ENCODE results near the gene CPSF4L.
"Not testable (repeated sequence)": the region's sequence is repeated elsewhere in the genome, so short reads cannot be mapped to it uniquely, and the experiment has no call there.

CPSF4L gene, protein sequence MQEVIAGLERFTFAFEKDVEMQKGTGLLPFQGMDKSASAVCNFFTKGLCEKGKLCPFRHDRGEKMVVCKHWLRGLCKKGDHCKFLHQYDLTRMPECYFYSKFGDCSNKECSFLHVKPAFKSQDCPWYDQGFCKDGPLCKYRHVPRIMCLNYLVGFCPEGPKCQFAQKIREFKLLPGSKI

DNA sequence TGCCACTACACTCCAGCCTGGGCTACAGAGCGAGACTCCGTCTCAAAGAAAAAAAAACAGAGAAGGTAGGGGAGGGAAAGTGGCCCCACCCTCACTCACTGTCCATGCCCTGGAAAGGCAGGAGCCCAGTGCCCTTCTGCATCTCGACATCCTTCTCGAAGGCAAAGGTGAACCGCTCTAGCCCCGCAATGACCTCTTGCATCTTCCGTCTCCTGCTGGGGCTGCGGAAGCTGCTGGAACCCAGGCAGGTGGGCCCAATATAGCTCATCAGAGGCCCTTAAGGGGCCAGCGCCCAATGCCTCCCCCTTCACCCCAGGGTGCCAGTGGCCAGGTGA is at the start of gene CPSF4L:
Gene CPSF4L, minus strand, starts transcription at position 264 of the 335 bp plus-strand sequence. Its CDS starts 62 bp downstream, at position 202.
- no peak for DNase-seq

DNA sequence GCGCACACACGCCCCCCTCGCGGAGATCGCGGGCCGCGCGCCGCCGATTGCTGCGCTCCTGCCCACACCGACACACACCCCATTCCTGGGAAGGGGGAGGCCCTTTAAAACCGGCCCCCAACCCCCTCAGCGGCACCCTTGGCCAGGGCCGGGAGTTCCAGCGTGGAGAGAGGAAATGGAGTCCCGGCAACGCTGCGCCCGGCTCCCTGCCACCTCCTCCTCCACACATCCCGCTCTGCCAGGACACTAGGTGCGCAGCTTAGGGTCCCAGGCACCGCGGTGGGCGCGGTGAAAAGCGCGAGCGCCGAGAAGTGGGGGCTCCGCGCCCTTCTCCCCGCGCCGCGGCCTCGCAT is 49.7 kb upstream of the CPSF4L start:
- peak; percentile 45 for DNase-seq

DNA sequence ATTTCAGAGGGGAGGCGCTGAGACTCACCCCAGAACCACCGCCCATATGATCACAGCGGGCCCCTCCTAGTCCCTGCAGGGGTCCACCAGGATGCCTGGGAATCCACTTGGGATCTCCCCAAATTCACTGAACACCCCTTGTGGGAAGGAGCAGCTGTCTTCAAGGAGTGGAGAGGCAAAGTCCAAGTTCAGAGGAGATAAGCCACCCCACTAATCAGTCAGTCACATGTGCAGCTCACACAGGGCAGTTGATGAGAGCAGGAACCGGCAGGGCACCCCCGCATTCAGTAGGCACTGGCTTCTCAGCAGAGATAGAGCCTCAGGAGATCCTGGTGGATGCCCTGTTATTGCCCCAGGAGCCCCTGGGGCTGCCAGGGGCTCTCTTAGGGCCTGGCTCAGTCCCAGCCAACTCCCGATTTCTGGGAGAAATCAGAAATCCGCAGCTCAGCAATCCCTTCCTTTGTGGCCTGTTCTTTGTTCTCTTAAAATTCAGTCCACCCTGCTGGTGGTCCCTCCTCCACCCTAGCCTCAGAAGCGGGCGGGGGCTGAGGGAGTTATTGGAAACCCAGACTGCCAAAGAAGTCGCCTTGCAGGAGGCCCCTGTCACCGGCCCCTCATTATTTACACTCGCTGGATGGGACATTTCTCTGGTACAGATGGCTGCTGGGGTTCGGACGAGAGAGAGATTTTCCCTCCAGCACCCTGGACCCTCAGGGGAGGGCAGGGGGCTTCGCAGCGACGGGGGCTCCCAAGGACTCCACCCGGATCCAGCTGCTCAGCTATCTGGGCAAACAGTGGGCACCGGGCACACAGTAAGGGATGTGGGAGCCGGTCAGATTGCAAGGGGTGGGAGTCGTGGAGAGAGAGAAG is 48.3 kb upstream of the CPSF4L start:
- no peak for DNase-seq

DNA sequence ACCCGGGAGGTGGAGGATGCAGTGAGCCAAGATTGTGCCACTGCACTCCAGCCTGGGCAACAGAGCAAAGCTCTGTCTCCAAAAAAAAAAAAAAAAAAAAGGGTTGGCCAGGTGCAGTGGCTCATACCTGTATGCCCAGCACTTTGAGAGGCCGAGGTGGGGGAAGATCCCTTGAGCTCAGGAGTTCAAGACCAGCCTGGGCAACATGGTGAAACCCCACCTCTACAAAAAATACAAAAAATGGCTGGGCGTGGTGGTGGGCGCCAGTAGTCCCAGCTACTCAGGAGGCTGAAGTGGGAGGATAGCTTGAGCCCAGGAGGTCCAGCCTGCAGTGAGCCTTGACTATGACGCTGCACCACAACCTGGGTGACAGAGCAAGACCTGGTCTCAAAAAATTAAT is 47.3 kb upstream of the CPSF4L start:
- not testable (repeated sequence) for DNase-seq

DNA sequence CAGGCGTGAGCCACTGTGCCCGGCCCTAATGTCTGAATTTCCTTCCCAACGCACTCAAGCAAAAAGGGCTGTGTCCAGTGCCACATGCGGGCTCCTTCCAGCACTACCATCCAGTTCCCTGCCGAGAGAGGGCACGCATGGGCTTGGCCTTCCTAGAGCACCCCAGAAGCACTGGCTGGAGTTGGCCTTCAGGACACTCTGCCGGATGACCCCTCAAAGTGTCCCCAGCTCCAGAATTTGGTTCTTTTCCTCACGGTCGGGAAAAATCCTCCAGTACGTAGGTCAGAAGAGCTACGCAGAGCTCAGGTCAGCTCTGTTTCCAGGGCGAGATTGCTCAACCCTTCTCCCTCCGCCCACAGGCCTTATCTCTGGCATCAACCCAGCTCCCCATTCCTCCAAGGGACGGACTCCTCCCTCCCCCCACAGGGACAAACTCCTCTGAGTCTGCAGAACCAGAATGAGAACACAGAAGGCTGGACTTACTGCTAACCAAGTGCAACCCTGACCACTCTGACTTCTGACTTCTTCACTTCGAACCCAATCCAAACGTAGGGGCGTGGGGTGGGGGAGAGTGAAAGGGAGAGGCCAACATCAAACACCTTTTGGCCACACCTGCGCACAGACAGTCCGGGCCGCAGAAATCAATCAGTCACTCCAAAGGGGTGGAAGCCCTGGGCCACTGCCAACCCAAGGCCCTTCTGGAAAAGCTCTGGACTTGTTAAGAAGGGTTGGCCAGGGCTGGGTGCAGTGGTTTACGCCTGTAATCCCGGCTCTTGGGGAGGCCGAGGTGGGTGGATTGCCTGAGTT is 46.5 kb upstream of the CPSF4L start:
- DNase-seq, result no peak

DNA sequence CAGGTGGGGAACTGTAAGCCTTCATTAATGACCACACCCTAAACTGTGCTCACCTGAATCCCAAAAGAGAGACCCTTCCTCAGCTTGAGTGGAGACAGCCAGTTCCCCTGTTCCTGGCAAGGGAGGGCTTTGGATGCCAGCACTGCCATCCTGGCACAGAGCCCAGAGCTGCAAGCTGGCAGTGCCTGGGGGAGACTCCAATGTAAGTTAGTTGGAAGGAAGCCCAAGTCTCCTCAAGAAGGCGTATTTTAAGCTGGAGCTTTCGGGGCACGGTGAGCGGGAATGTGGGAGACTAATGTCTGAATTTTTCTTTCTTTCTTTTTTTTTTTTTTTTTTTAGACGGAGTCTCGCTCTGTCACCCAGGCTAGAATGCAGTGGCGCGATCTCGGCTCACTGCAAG is 45.5 kb upstream of the CPSF4L start:
- DNase-seq, result no peak

DNA sequence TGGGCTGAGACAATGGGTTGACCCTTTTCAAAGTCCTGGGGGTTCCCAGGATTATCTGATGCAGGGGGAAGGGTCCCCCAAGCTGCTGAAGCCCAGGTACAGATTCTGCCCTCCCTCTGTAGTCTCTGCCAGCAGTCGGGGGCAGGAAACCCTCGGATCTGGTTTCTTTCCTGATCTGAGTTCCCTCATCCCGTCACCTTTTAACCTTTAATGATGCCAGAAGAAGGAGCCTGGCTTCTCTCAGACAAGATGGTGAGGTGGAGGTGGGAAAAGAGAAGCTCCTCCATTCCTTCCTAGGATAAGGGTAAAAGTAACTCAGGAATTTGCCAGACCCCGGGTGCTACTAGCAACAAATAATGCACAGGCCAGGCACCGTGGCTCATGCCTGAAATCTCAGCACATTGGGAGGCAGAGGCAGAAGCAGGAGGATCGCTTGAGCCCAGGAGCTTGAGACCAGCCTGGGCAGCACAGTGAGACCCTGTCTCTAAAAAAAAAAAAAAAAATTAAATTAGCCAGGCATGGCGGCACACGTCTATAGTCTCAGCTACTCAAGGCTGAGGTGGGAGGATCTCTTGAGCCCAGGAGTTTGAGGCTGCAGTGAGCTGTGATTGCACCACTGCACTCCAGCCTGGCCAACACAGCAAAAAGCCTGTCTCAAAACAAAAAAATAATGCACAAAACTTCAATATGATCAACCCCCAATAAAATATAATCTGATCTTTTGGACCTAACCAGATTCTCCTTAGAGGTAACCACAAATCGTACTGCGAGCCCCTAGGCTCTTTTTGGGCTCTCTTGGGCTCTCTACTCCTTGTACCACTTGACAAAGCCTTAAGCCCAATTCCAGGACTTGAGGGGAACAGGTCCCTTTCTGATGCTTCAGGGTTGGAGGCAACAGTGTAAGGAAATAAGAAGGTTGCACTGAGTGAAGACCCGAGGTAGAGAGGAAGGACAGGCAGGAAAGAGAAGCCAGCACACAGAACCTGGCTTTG is 44.5 kb upstream of the CPSF4L start:
- DNase-seq, result no peak

DNA sequence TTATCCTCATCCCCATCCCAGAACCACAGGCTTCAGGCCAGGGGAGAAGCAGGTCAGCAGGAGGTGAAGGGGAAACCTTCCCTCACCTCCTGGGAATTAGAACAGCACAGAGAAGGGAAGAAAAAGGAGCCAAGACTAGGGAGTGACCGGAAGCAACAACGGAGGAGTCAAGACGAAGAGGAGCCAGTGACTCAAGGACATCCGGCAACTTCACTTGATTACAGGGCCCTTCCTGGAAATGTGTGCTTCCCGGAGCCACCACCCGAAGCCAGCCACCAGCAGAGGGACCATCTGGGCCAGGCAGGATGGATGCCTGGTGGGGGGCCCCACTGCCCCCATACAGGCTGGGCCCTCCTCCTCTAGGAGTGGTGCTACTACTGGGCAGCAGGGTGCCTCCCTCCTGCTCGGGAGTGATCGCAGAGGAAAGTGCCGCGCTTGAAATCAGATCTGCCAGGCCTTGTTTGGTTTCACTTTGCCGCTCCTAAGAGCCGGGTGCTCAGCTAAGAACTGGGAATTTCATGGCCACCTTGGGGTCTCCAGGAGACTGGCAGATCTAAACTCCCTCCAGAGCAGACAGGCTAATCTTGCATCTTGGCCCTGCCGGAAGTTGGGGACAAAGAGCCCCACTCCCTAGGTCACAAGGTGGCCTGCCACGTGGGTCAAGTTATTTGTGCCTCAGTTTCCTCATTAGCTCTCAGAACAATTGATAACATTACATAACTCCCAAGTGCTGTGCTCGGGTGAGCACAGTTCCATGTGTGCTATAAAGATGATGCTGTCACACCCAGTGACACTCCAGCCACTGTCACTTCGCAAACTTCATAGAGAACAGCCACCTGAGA is 43.5 kb upstream of the CPSF4L start:
- peak; percentile 85 for DNase-seq

DNA sequence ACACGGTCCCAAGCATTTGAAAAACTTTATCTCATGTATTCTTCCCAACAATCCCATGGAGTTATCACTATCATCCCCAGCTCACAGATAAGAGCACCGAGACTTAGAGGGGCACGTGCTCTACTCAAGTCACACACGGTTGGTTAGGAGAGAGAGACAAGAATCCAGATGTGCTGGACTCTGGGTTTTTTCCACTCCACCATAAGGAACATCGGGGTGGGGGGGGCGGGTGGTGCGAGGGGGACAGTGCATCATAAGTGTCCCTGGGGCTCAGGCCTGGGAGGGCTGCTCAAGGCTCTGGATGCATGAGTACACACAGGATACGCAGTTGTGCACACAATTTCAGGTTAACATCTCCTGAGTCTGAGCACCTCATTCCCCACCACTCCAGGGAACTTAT is 42.8 kb upstream of the CPSF4L start:
- no peak for DNase-seq

DNA sequence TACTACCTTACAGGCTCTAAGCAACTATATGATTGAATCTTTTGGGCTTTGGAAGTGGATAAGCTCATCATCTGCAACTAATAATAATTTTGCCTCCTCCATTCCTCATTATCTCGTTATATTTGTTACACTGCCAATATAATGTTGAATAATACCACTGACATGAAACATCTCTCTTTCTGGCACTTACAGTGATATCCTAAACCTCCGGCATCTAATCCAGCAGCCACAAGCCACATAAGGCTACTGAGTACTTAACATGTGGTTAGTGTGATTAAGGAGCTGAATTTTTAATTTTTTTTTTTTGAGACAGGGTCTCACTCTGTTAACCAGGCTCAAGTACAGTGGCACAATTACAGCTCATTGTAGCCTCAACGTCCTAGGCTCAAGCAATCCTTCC is 40.5 kb upstream of the CPSF4L start:
- no peak for DNase-seq

DNA sequence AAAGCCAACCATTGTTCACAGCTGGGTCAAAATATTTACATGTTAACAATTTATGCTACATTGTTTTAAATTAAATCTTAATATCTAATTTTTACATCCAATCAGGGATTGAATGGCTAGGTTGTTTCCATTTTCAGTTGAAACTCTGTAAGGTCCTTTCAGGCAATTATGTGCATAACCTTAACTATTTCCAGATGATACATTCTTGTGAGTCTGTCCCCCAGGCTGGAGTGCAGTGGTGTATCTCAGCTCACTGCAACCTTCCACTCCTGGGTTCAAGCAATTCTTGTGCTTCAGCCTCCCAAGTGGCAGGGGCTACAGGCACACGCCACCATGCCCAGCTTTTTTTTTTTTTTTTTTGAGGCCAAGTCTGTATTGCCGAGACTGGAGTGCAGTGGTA is 39.7 kb upstream of the CPSF4L start:
- no peak for DNase-seq

DNA sequence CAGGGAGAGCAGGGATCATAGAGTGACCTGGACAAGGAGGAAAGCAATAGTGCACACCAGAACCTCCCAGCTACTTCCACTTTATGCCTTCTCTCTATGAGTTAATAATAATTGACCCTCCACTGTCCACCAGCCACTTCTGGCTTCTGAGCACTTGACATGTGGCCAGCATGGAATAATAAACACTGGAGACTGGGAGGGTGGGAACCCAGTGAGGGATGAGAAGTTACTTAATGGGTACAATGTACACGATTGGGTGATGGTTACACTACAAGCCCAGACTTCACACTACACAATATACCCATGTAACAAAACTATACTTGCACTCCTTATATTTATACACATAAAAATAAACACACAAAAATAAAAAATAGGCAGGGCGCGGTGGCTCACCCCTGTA is 38.7 kb upstream of the CPSF4L start:
- no peak for DNase-seq

DNA sequence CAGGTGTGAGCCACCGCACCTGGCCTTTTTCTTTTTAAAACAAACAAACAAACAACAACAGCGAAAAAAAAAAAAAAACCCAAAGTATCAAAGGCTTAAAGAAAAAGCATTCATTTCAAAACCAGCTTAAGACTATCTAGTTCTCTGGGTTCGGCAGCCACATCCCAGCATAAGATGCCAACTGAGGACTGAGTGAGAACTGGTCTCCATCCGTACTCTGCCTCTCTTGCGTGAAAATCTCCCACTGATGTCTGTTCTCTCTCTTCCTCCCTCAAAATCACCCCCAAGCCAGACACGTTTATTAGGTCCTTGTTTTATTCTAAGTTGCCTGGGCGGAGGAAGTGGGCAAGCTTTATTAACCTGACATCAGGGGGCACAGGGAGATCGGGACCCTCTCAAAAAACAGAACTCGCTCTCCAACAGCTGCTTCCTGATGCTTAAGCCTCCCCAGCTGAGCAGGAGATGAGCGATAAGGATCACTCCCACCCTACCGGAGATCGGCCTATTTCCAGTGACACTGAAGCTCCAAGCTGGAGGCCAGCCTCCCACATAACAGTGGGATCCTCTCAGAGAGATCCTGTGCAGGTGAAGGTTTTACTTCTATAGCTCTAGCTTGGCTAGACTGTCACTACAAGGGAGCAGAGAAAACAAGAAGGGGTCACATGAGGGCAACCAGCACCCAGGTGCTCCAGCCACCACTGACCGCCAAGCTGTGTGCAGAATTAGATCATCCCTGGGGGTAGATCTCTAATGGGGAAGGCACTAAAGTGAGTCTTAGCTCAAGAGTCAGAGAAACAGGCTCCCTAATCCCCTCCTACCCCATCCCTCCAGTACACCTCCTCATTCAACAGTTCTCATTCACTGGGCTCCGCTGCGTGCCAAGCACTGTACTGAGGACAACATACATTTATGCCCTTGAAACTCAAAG is 36.5 kb upstream of the CPSF4L start:
- no peak for DNase-seq

DNA sequence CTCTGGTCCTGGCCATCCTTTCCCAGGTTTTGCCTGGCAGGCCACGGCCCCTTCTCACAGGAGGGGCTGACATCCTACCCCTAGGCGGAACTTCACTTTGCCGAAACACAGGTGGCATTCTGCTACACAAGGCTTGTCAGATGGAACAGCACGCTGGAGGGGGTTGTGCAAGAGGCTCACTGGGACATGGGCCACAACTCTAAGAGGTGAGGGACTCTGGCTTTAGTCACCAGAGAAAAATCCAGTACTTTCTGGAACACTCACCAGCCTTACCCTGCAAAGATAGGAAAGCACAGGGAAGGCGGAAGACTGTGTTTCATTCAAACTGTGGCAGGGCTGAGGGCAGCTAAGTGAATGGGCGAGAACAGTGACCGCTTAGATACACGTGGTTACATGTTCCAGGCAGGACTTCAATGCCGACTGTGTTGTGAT is 31.8 kb upstream of the CPSF4L start:
- DNase-seq, result no peak

DNA sequence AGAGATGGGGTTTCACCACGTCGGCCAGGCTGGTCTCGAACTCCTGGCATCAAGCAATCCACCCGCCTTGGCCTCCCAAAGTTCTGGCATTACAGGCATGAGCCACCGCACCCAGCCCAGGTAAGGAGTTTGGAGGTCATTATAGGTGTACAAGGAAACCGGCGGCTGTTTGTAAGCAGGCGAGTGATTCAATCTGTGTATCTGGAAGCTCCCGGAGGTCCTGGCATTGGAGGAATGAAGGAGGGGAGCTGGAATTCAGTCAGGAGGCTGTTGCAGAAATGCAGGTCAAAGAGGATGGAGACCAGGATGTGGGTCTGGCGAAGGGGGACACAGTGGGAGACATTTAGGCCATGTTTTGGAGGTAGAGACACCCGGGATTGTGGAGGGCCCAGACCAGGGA is 31.4 kb upstream of the CPSF4L start:
- DNase-seq, result no peak

DNA sequence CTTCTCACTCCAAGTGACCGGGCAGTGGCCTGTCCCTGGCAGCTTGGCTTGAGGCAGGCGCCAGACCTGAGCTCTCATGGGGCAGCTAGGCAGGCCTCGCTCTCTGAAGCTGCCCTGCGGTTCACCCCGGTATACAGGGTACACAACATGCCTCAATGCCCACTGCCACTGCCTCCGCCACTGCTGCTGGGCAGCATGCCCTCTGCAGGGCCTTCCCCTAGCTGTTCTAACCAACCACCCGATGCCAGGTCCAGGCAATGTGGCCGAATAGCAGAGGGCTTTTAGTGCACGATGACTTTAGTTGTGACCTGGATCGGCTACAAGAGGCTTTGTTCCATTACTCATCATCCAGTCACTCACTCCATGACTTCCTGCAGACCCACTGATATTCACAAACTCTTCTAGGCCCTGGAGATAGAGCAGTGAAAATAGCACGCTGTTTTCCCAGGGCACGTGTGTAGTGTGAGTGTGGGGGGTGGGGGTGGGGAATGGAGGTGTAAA is 30.4 kb upstream of the CPSF4L start:
- DNase-seq, result no peak

DNA sequence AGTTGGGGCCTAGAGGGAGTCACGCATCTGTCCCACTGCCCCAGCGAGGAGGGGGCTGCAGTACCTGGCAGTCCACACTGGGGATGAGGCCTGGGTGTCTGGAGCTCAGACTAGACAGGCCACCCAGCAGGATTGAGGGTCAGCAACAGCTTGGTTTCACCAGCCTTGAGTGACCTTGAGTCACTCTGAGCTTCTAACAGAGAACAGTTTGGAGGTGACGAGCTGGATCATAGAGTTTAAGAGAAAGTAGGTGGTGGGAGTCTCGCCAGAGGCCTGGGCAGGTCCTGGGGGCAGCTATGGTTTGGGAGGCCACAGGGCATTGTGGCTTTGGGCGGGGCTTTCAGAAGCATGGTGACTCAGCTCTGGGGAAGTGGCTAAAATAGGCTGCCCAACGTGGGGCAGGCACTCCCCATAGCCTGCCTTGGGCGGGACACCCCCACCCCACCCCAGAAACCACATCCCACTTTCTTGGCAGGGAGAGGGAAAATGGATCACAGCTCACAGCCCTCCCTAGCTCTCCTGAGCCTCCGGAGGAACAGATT is 29.7 kb upstream of the CPSF4L start:
- DNase-seq, result no peak

DNA sequence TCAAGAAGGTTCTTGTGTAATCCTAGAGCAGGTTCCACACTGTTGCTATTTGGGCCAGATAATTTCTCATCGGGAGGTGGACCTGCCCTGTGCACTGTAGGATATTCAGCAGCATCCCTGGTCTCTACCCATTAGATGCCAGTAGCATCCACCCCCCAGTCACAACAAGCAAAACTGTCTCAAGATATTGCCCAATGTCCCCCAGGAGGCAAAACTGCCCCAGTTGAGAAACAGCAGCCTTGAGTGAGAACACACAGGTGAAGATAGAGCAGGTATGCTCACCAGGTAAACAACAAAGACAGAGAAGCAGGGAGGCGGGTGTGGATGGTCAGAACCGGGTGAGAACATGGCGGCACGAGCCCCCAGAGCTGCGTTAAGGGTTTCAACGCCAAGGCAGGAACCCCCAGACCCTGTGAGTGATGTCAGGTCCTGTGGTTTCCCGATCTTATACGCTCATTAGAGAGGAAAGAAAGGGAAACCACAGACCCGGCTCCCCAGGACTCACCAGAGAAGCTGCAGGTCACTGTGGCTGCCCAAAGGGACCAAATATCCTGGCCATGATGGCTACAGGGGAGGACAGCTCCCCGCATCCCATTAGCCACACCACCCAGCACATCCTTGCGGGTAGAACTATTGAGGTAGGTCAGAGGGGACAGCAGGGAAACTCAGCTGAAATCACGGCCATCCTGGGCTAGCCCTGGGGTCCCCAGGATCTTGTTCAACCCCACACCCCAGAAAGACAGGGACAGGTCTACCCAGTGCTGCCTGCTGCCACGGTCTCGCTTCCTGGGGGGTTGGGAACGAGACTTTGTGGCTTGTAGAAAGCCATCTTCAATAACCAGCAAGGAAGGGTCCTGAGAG is 28.9 kb upstream of the CPSF4L start:
- DNase-seq, result no peak
